GM21447 (cell line): Measurements from ENCODE around the gene PTX3.

ENCODE experiments used
- ATAC-seq: cut with Tn5 transposase; IDR thresholded peaks from one replicate; pipeline ENCODE4 v1.9.1; 2021; ENCODE audit not compliant: unreplicated experiment

Gene PTX3

GRCh38 chr3:157420606-157421130 lies 16.0 kb upstream of the PTX3 start:
- no peak for ATAC-seq

GRCh38 chr3:157423337-157423736 lies 13.3 kb upstream of the PTX3 start:
- no peak for ATAC-seq

- ATAC-seq: no peak
Measured at GRCh38 chr3:157427901-157428300, 8.7 kb upstream of the PTX3 start.

GRCh38 chr3:157428853-157429252 lies 7.8 kb upstream of the PTX3 start:
- no peak for ATAC-seq

- ATAC-seq: no peak
Measured at GRCh38 chr3:157429708-157430107, 6.9 kb upstream of the PTX3 start.

GRCh38 chr3:157438194-157438730 lies 1.6 kb downstream of the PTX3 start:
- no peak for ATAC-seq

- ATAC-seq: no peak
Measured at GRCh38 chr3:157441102-157441624, 4.5 kb downstream of the PTX3 start.

GRCh38 chr3:157442729-157443128 lies 6.1 kb downstream of the PTX3 start:
- no peak for ATAC-seq

GRCh38 chr3:157443905-157444796 lies 7.5 kb downstream of the PTX3 start:
- no peak for ATAC-seq

GRCh38 chr3:157444797-157445184 lies 8.1 kb downstream of the PTX3 start:
- no peak for ATAC-seq

- ATAC-seq: no peak
Measured at GRCh38 chr3:157445857-157446256, 9.2 kb downstream of the PTX3 start.

GRCh38 chr3:157447026-157447694 lies 10.5 kb downstream of the PTX3 start:
- ATAC-seq: no peak

- ATAC-seq: no peak
Measured at GRCh38 chr3:157452097-157452496, 15.4 kb downstream of the PTX3 start.

GRCh38 chr3:157453824-157454223 lies 17.2 kb downstream of the PTX3 start:
- no peak for ATAC-seq

- no peak for ATAC-seq
Measured at GRCh38 chr3:157459706-157460105, 23.1 kb downstream of the PTX3 start.

GRCh38 chr3:157460253-157460652 lies 23.6 kb downstream of the PTX3 start:
- ATAC-seq: no peak

GRCh38 chr3:157463816-157464215 lies 27.2 kb downstream of the PTX3 start:
- no peak for ATAC-seq

GRCh38 chr3:157464321-157464720 lies 27.7 kb downstream of the PTX3 start:
- no peak for ATAC-seq

GRCh38 chr3:157465741-157466140 lies 29.1 kb downstream of the PTX3 start:
- no peak for ATAC-seq

GRCh38 chr3:157467200-157467599 lies 30.6 kb downstream of the PTX3 start:
- no peak for ATAC-seq

GRCh38 chr3:157469561-157470294 lies 33.1 kb downstream of the PTX3 start:
- ATAC-seq: no peak
